HCT116 (cell line): ENCODE results near the gene TCEA2. TPM values are rescaled to one million over a fixed set of nuclear protein-coding genes. Genes with fewer than 3 reads are reported as not detected.

ENCODE experiments used
- ATAC-seq: fragments of 200-7000 bp; cut with Tn5 transposase; 2 replicates; pipeline ENCODE4 v1.9.1; 2020; ENCODE audit warnings: mild to moderate bottlenecking, moderate library complexity
- Bru-seq: library from RNA; stranded (reverse); fragments of 400-500 nt; gene quantifications from one replicate; lab custom pipeline; 2021; lab: Mats Ljungman, UMichigan
- BruChase-seq, 2 experiments: library from RNA; stranded (reverse); fragments of 400-500 nt; gene quantifications; one replicate each; lab custom pipeline; 2021; lab: Mats Ljungman, UMichigan
- BruUV-seq: library from RNA; stranded (reverse); fragments of 400-500 nt; replicated peaks from 2 replicates; lab custom pipeline; 2021; lab: Mats Ljungman, UMichigan
- CTCF ChIA-PET: fragments of 300-600 bp; sonication (Branson Sonifier 250); formaldehyde crosslinking; loops from one replicate; lab custom pipeline; 2021; ENCODE audit warnings: antibody characterized with exemption; lab: Charles Lee
- POLR2A ChIA-PET: fragments of 300-600, 350-600 bp; sonication (Branson Sonifier 250); formaldehyde crosslinking; loops from one replicate; lab custom pipeline; 2021; ENCODE audit warnings: antibody characterized with exemption; lab: Charles Lee
- RAD21 ChIA-PET, 2 experiments: fragments of 300-600 bp; sonication (Branson Sonifier 250); formaldehyde crosslinking; loops; one replicate each; lab custom pipeline; 2023; ENCODE audit warnings: low total read pairs in 2 of 2; ENCODE audit not compliant: uncharacterized antibody in 2 of 2, unreplicated experiment in 2 of 2, low non-redundant PET in 1 of 2; lab: Charles Lee
- DNase-seq: peaks from one replicate; pipeline ENCODE4 v3.0.0-alpha.2; 2010; ENCODE audit warnings: low read depth, low spot score
- H2AFZ ChIP-seq: fragments of 200-600 bp; shearing (Covaris generic), sonication (generic); 2 replicates; pipeline ENCODE4 v1.6.1; 2017; ENCODE audit warnings: low read depth, mixed run types, mixed read lengths, antibody characterized with exemption, low read length; ENCODE audit not compliant: poor library complexity, severe bottlenecking
- H3K27ac ChIP-seq: 2 replicates; pipeline ENCODE4 v1.5.1; 2012; ENCODE audit warnings: low read depth, low read length
- H3K27me3 ChIP-seq: fragments of 200-600 bp; sonication (generic); 2 replicates; pipeline ENCODE4 v1.6.1; 2016; ENCODE audit warnings: mixed run types, low read length, mixed read lengths; ENCODE audit not compliant: insufficient read depth
- H3K36me3 ChIP-seq, 2 experiments: fragments of 200-500 bp in 1 of 2; fragments of 200-600 bp in 1 of 2; sonication (Bioruptor generic) in 1 of 2; sonication (generic) in 1 of 2; 2 replicates each; pipeline versions ENCODE4 v1.5.1 to v1.6.1; 2014 to 2016; ENCODE audit warnings: low read length in 2 of 2, inconsistent platforms in 1 of 2, mixed read lengths in 1 of 2, mixed run types in 1 of 2; ENCODE audit not compliant: insufficient read depth in 2 of 2, control insufficient read depth in 1 of 2
- H3K4me1 ChIP-seq, 2 experiments: fragments of 200-600 bp in 1 of 2; sonication (generic) in 1 of 2; 2 replicates each; pipeline versions ENCODE4 v1.5.1 to v1.6.1; 2012 to 2017; ENCODE audit warnings: low read length in 2 of 2, inconsistent platforms in 1 of 2, mild to moderate bottlenecking in 1 of 2, mixed read lengths in 1 of 2, mixed run types in 1 of 2, moderate library complexity in 1 of 2; ENCODE audit not compliant: insufficient read depth in 2 of 2, control insufficient read depth in 1 of 2
- H3K4me2 ChIP-seq: fragments of 200-600 bp; sonication (generic); 2 replicates; pipeline ENCODE4 v1.6.1; 2017; ENCODE audit warnings: mixed run types, low read length, mixed read lengths
- H3K4me3 ChIP-seq, 2 experiments: fragments of 200-600 bp in 1 of 2; sonication (generic) in 1 of 2; replicated peaks in 1 of 2; 2 replicates each; pipeline ENCODE4 v1.5.1; 2011 to 2016; ENCODE audit warnings: low read length in 2 of 2, control low read depth in 1 of 2, low read depth in 1 of 2, mild to moderate bottlenecking in 1 of 2, mixed read lengths in 1 of 2, mixed run types in 1 of 2
- H3K79me2 ChIP-seq: fragments of 200-600 bp; sonication (generic); 2 replicates; pipeline ENCODE4 v1.6.1; 2017; ENCODE audit warnings: mild to moderate bottlenecking, mixed run types, low read length, moderate library complexity, mixed read lengths; ENCODE audit not compliant: insufficient read depth
- H3K9ac ChIP-seq: fragments of 200-600 bp; sonication (generic); 2 replicates; pipeline ENCODE4 v1.6.1; 2016; ENCODE audit warnings: low read length, mixed read lengths
- H3K9me2 ChIP-seq: fragments of 200-600 bp; sonication (generic), shearing (Covaris generic); 2 replicates; pipeline ENCODE4 v1.6.1; 2017; ENCODE audit warnings: mixed run types, mild to moderate bottlenecking, moderate library complexity; ENCODE audit not compliant: insufficient read depth
- H3K9me3 ChIP-seq, 2 experiments: fragments of 200-500 bp in 1 of 2; fragments of 200-600 bp in 1 of 2; sonication (Bioruptor generic) in 1 of 2; sonication (generic) in 1 of 2; 2 replicates each; pipeline ENCODE4 v1.6.1; 2014 to 2017; ENCODE audit warnings: low read length in 2 of 2, mixed read lengths in 2 of 2, inconsistent platforms in 1 of 2, low read depth in 1 of 2, mild to moderate bottlenecking in 1 of 2, mixed run types in 1 of 2, moderate library complexity in 1 of 2; ENCODE audit not compliant: control insufficient read depth in 1 of 2, insufficient read depth in 1 of 2
- H4K20me1 ChIP-seq: fragments of 200-600 bp; sonication (generic), shearing (Covaris generic); 2 replicates; pipeline ENCODE4 v1.6.1; 2017; ENCODE audit warnings: mixed run types, mild to moderate bottlenecking, moderate library complexity; ENCODE audit not compliant: insufficient read depth
- POLR2AphosphoS5 ChIP-seq: IDR thresholded peaks from 2 replicates; pipeline ENCODE4 v1.6.1; 2011; ENCODE audit warnings: mild to moderate bottlenecking, low read depth, low read length, moderate library complexity
- YY1 ChIP-seq: IDR thresholded peaks from 2 replicates; pipeline ENCODE4 v1.6.1; 2011; ENCODE audit warnings: low read length, low read depth, moderate library complexity, mild to moderate bottlenecking; ENCODE audit not compliant: insufficient replicate concordance; ENCODE audit errors: extremely low read depth
- ZFX ChIP-seq: fragments of 450-650 bp; IDR thresholded peaks from 2 replicates; pipeline ENCODE4 v1.6.1; 2017
- intact Hi-C: fragments of 100-400 bp; cut with micrococcal nuclease; formaldehyde crosslinking; loops from 2 replicates; pipeline ENCODE4 v1.10.0; 2022
- long read RNA-seq: library from polyadenylated mRNA; unstranded; transcript quantifications from one replicate; pipeline ENCODE4 v2.0.0, GENCODE V29; 2021; ENCODE audit not compliant: unreplicated experiment
- polyA plus RNA-seq: library from polyadenylated mRNA; unstranded; fragments of >200 nt; gene quantifications from 2 replicates; pipeline ENCODE4 v1.2.1, GENCODE V29; 2012; ENCODE audit warnings: missing spikeins
- total RNA-seq: library from RNA; stranded (reverse); gene quantifications from one replicate; pipeline ENCODE4 v1.2.1, GENCODE V29; 2021; ENCODE audit not compliant: unreplicated experiment
- TF ChIP-seq, protein P1 (sequence below), 3 experiments: fragments of 200-600 bp in 1 of 3; sonication (generic) in 1 of 3; IDR thresholded peaks in 2 of 3; conservative IDR thresholded peaks in 1 of 3; 2 replicates each; pipeline ENCODE4 v1.5.1; 2012 to 2017; ENCODE audit warnings: low read depth in 2 of 3, low read length in 2 of 3, antibody characterized with exemption in 1 of 3, borderline replicate concordance in 1 of 3, control low read depth in 1 of 3, mild to moderate bottlenecking in 1 of 3, mixed read lengths in 1 of 3, mixed run types in 1 of 3, moderate library complexity in 1 of 3; ENCODE audit not compliant: insufficient read depth in 1 of 3
- TF ChIP-seq, protein P2 (sequence below): IDR thresholded peaks from 2 replicates; pipeline ENCODE4 v1.6.1; 2011; ENCODE audit warnings: mild to moderate bottlenecking, low read length, moderate library complexity; ENCODE audit not compliant: insufficient replicate concordance; ENCODE audit errors: extremely low read depth

The TCEA2 gene
- total RNA-seq (29.7 TPM), Bru-seq, nascent RNA (percentile 42 among the genes with signal in this experiment), BruChase-seq, experiment 1, labeled RNA remaining after a 6-hour chase (percentile 63 among the genes with signal in this experiment), BruChase-seq, experiment 2, labeled RNA remaining after a 2-hour chase (percentile 56 among the genes with signal in this experiment)
- polyA plus RNA-seq: 37.7 and 40.4 TPM in 2 replicates
- long read RNA-seq, transcript TCEA2-202 (10 exons, 1,235 nt): major isoform, 17 of 37 reads
- long read RNA-seq, partial matches to known transcripts: 4 of 37 reads
- long read RNA-seq, other reads (novel, unspliced or antisense): 15 of 37 reads

DNA sequence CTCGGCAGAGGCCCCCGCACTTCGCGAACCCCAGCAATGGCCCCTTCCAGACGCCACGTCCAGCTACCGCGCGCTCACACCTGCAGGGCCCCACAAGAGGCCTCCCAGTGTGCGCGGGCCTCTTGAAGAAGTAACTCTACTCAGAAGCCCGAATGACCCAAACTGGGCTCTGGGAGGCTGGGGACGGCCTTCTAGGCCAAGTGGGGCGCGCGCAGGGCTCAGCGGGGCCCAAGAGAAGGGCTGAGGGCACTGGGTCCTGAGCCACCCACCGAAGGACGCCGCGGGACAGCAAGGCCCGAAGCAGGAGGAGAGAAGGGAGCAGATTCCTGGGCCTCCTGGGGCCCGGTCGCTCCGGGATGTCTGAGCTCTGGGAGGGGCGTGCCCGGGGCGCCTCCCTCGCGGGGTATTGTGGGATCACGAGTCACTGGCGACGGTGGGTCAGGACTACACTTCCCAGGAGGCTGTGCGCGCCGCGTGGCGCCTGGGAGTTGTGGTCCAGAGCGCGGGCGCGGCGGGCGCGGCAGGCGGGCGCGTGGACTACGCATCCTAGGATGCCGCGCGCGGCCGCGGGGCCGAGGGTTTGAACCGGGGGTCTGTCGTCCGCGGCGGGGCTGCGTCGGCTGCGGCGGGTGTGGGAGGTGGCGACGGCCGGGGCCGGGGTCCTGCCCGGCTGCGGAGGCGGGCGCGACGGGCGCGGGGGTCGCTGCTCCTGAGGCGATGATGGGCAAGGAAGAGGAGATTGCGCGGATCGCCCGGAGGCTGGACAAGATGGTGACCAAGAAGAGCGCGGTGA, at the start of gene TCEA2:
TSS of gene TCEA2 (plus strand) at position 603 of the 793 bp plus-strand sequence. CDS start at position 718, 115 bp downstream.
- H3K9me3 ChIP-seq: no peaks in the 10 kb centered on the region
- no peaks in the 10 kb centered on the region for H3K79me2 ChIP-seq
- ChIA-PET RAD21 (interaction anchor here in 1 of 2 experiments (1.8 kb wide), 1 partner anchor 25 kb away, joined by 5 read pairs; no protein-coding TSS in a partner anchor), CTCF (interaction anchor here (1.0 to 1.5 kb wide), 4 partner anchors 8 to 198 kb away, joined by 3 to 8 read pairs (median 4); partner anchors contain the start of gene TPD52L2), POLR2A (interaction anchor here (0.7 to 1.3 kb wide), 5 partner anchors 9 to 197 kb away, joined by 4 to 7 read pairs (median 5); partner anchors contain the start of genes PRPF6 and TPD52L2)
- H3K9me2 ChIP-seq: no peaks in the 10 kb centered on the region
- intact Hi-C loops: no loop called here
- peak within 1 kb of the TSS; percentile 76 for H3K27ac ChIP-seq
- TF ChIP-seq, protein P1, sequence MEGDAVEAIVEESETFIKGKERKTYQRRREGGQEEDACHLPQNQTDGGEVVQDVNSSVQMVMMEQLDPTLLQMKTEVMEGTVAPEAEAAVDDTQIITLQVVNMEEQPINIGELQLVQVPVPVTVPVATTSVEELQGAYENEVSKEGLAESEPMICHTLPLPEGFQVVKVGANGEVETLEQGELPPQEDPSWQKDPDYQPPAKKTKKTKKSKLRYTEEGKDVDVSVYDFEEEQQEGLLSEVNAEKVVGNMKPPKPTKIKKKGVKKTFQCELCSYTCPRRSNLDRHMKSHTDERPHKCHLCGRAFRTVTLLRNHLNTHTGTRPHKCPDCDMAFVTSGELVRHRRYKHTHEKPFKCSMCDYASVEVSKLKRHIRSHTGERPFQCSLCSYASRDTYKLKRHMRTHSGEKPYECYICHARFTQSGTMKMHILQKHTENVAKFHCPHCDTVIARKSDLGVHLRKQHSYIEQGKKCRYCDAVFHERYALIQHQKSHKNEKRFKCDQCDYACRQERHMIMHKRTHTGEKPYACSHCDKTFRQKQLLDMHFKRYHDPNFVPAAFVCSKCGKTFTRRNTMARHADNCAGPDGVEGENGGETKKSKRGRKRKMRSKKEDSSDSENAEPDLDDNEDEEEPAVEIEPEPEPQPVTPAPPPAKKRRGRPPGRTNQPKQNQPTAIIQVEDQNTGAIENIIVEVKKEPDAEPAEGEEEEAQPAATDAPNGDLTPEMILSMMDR (IDR thresholded peaks at IDR 0.05 in 2 of 3, conservative IDR thresholded peaks at IDR 0.05 in 1 of 3; ENCODE audit: borderline replicate concordance in 1 of 3, insufficient read depth in 1 of 3, low read depth in 2 of 3, low read length in 2 of 3): no peak
- TF ChIP-seq, protein P2, sequence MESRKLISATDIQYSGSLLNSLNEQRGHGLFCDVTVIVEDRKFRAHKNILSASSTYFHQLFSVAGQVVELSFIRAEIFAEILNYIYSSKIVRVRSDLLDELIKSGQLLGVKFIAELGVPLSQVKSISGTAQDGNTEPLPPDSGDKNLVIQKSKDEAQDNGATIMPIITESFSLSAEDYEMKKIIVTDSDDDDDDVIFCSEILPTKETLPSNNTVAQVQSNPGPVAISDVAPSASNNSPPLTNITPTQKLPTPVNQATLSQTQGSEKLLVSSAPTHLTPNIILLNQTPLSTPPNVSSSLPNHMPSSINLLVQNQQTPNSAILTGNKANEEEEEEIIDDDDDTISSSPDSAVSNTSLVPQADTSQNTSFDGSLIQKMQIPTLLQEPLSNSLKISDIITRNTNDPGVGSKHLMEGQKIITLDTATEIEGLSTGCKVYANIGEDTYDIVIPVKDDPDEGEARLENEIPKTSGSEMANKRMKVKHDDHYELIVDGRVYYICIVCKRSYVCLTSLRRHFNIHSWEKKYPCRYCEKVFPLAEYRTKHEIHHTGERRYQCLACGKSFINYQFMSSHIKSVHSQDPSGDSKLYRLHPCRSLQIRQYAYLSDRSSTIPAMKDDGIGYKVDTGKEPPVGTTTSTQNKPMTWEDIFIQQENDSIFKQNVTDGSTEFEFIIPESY: peak; percentile 55
- TF ChIP-seq YY1 (peak; percentile 79), POLR2AphosphoS5 (peak; percentile 85), ZFX (peak; percentile 91; the same call in 1 of the 2 replicates)
- peak within 1 kb of the TSS; percentile 84 for H3K4me2 ChIP-seq
- no peaks in the 10 kb centered on the region for H3K36me3 ChIP-seq
- no peak within 1 kb of the TSS for H2AFZ ChIP-seq
- peak; percentile 84 for ATAC-seq
- DNase-seq: peak; percentile 82
- H3K27me3 ChIP-seq: no peaks in the 10 kb centered on the region
- no peaks in the 10 kb centered on the region for H4K20me1 ChIP-seq
- peaks cover 42 to 58% of the 10 kb centered on the region in 2 experiments for H3K4me1 ChIP-seq
- peak within 1 kb of the TSS; percentile 78 to 84 for H3K4me3 ChIP-seq
- BruUV-seq: no TSS peak
- H3K9ac ChIP-seq: peak within 1 kb of the TSS; percentile 78
